Glutamatergic neuron (in vitro differentiated cells): ENCODE data around the gene TEPSIN. TPM values are rescaled to one million over a fixed set of nuclear protein-coding genes. Genes with fewer than 3 reads are reported as not detected.
A peak's percentile ranks its signal among the peaks of the same experiment; 100 is the strongest.

Experiments
- DNase-seq: peaks from one replicate; pipeline ENCODE4 v3.0.0; 2022
- H3K27ac Mint-ChIP-seq: one replicate; pipeline ENCODE4 v1.8.0; 2020; ENCODE audit warnings: mild to moderate bottlenecking, mixed read lengths, inconsistent platforms; ENCODE audit not compliant: unreplicated experiment
- H3K27me3 Mint-ChIP-seq: one replicate; pipeline ENCODE4 v1.8.0; 2020; ENCODE audit warnings: mild to moderate bottlenecking, moderate library complexity, mixed read lengths, inconsistent platforms; ENCODE audit not compliant: unreplicated experiment
- H3K36me3 Mint-ChIP-seq: one replicate; pipeline ENCODE4 v1.8.0; 2020; ENCODE audit warnings: mild to moderate bottlenecking, mixed read lengths, inconsistent platforms; ENCODE audit not compliant: unreplicated experiment
- H3K4me1 Mint-ChIP-seq: one replicate; pipeline ENCODE4 v1.8.0; 2020; ENCODE audit warnings: mild to moderate bottlenecking, low read depth, mixed read lengths, inconsistent platforms; ENCODE audit not compliant: unreplicated experiment
- H3K4me3 Mint-ChIP-seq: one replicate; pipeline ENCODE4 v1.8.0; 2020; ENCODE audit warnings: mild to moderate bottlenecking, mixed read lengths, inconsistent platforms; ENCODE audit not compliant: unreplicated experiment
- H3K9me3 Mint-ChIP-seq: one replicate; pipeline ENCODE4 v1.8.0; 2020; ENCODE audit warnings: mild to moderate bottlenecking, moderate library complexity, mixed read lengths, inconsistent platforms; ENCODE audit not compliant: unreplicated experiment
- total RNA-seq: library from RNA; stranded (reverse); fragmentation: NEBNext Ultra II Directional; extraction: Animal tissue kit (Norgen Biotek cat#: 25700); gene quantifications from one replicate; pipeline ENCODE4 v1.2.1, GENCODE V29; 2021; ENCODE audit not compliant: unreplicated experiment
- TF ChIP-seq, protein P1 (sequence below): fragments of 200-600 bp; sonication (generic); IDR thresholded peaks from one replicate; pipeline ENCODE4 v1.5.0; 2021; ENCODE audit not compliant: partially characterized antibody, unreplicated experiment

The TEPSIN gene
- total RNA-seq, 1 donor from 2014 or later, result 85.7 TPM

DNA sequence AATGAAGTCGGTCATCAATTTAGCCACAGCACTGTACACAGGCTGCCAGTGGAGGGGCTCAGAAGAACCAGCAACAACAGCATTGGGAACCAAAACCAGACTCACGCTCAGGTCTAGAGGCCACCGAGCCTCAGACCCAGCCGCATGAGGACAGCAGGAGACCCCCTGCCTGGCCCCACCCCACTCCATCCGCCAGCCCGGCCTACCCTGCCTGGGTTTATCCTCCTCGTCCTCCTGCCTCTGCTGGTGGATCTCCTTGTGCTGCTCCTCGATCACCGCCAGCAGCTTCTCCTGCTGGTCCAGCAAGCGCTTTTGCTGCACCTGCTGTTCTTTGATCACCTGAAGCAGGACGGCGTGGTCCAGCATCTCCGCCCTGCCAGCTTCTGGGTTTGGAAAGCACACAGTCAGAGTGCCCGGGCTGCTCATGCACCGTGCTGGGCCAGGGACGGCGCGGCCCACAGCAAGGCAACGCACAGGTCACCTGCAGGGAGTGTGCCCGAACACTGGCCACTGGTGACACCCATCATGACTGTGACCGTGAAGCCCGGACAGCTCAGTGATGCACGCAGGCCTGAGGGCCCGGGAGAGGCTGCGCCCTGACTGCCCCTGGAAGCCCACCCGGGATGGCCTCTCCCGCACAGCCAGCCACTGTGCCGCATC lies 8.0 kb upstream of the TEPSIN start:
- H3K9me3 Mint-ChIP-seq, result peaks cover 11% of the 10 kb centered on the region
- TF ChIP-seq, protein P1, sequence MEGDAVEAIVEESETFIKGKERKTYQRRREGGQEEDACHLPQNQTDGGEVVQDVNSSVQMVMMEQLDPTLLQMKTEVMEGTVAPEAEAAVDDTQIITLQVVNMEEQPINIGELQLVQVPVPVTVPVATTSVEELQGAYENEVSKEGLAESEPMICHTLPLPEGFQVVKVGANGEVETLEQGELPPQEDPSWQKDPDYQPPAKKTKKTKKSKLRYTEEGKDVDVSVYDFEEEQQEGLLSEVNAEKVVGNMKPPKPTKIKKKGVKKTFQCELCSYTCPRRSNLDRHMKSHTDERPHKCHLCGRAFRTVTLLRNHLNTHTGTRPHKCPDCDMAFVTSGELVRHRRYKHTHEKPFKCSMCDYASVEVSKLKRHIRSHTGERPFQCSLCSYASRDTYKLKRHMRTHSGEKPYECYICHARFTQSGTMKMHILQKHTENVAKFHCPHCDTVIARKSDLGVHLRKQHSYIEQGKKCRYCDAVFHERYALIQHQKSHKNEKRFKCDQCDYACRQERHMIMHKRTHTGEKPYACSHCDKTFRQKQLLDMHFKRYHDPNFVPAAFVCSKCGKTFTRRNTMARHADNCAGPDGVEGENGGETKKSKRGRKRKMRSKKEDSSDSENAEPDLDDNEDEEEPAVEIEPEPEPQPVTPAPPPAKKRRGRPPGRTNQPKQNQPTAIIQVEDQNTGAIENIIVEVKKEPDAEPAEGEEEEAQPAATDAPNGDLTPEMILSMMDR, result no peak
- H3K36me3 Mint-ChIP-seq, result no peaks in the 10 kb centered on the region
- peaks cover 17% of the 10 kb centered on the region for H3K27me3 Mint-ChIP-seq
- H3K27ac Mint-ChIP-seq, result no peak overlapping the region
- no peak overlapping the region for H3K4me3 Mint-ChIP-seq
- peaks cover 22% of the 10 kb centered on the region for H3K4me1 Mint-ChIP-seq
- DNase-seq, result peak; percentile 11

DNA sequence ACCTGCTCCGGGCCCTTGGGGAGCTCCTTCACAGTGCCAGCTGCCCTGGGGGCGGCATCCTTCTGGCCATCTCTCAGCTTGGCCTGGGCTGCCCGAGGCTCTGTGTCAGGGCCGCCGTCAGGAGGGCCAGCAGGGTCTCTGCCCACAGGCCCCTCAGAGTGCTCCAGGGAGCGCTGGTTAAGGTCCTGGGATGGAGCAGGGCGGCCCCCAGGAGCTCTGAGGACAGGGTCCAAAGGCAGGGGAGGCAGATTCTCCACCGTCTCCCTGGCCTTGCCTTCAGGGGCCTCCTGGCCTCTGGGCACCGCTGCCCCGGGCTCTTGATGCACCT lies 7.5 kb upstream of the TEPSIN start:
- Mint-ChIP-seq H3K27ac (no peak overlapping the region), H3K9me3 (peaks cover 8% of the 10 kb centered on the region), H3K36me3 (no peaks in the 10 kb centered on the region), H3K4me1 (peaks cover 22% of the 10 kb centered on the region), H3K4me3 (no peak overlapping the region), H3K27me3 (peaks cover 13% of the 10 kb centered on the region)
- peak; percentile 15 for DNase-seq
- TF ChIP-seq, protein P1, result no peak

DNA sequence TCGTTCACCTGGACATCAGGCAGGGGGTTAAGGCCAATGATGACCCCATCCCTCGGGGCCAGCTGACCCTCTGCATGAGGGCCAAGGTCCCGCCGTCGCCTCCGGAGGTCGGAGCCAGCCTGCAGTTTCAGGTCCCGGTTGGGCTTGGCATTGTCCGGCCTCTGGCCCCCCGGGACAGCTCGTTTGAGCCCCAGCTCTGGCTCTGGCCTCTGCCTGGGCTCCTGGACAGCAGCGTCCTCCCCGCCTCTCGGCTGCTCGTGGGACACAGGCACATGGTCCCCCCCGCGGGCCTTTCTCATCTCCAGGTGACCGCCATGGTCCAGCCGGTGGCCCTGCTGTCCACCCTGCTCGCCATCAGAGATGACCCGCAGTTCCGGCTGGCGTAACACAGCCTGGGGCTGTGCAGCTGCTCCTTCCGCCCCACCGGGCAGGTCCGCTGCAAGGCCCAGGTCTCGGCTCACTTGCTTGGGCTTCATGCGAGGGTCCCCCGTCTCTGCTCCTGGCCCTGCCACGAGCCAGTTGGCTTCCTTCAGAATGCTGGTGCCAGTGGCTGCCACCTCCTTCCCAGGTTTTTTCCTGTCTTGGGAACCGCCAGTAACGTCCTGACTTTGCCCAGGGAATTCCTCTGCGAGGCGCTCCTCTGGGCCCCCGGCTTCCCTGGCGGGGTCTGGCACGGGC lies 6.9 kb upstream of the TEPSIN start:
- TF ChIP-seq, protein P1, result no peak
- H3K27me3 Mint-ChIP-seq, result peaks cover 10% of the 10 kb centered on the region
- H3K4me1 Mint-ChIP-seq, result peaks cover 21% of the 10 kb centered on the region
- H3K36me3 Mint-ChIP-seq, result no peaks in the 10 kb centered on the region
- no peak overlapping the region for H3K4me3 Mint-ChIP-seq
- DNase-seq, result peak; percentile 38
- H3K9me3 Mint-ChIP-seq, result peaks cover 8% of the 10 kb centered on the region
- H3K27ac Mint-ChIP-seq, result no peak overlapping the region

DNA sequence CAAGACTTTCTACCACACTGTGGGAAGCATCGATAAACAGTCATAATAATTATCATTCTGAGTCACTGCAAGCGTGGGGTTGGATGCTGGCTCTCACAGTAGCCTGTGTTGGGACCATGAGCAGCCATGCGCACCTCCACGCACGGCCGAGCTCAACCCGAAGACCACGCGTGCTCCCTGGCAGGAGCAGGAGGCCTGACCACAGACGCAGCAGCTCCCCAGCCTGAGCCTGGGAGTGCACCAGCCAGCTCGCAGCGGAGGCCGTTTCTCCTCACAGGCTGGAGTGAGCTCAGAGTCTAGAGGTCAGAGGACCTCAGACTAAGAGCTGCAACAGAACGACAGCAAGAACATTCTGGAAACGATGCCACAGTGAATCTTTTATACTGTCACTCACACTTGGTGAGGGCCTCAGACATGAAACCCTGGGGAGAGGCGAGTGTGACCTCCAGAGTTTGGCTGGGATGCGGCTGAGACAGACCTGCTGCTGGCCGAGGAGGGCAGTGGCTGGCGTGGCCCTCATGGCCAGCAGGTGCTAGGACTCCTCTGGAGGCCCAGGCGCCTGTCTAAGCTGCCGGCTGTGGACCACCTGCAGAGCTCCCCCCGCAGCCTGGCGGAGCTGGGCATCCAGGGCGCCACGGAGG lies 6.3 kb upstream of the TEPSIN start:
- Mint-ChIP-seq H3K9me3 (peaks cover 11% of the 10 kb centered on the region), H3K36me3 (no peaks in the 10 kb centered on the region), H3K4me1 (peaks cover 20% of the 10 kb centered on the region), H3K27ac (peak overlapping the region; percentile 23), H3K27me3 (peaks cover 10% of the 10 kb centered on the region), H3K4me3 (peak overlapping the region; percentile 20)
- peak; percentile 23 for DNase-seq
- TF ChIP-seq, protein P1, result no peak
